ENCODE results near the gene PCSK6. TPM values are rescaled to one million over a fixed set of nuclear protein-coding genes. Genes with fewer than 3 reads are reported as not detected.

PCSK6 gene
- total RNA-seq, 1 experiment from 2014 or later = 10.6 TPM

GRCh38 chr15:101437618-101438481 lies 51.7 kb downstream of the PCSK6 start:
- ChIA-PET CTCF (no interaction called here), POLR2A (interaction anchor here (0.6 kb wide), 1 partner anchor 134 kb away, joined by 3 read pairs; no protein-coding TSS in a partner anchor)
- ATAC-seq (no peak), DNase-seq (ENCODE audit: low read depth, low spot score) (no peak)
- Histone ChIP-seq H3K27me3 (ENCODE audit: control insufficient read depth, insufficient read depth, low read length) (no peaks in the 10 kb centered on the region), H3K9me3 (ENCODE audit: control insufficient read depth, insufficient read depth, low read depth, low read length) (no peaks in the 10 kb centered on the region), H3K4me1 (ENCODE audit: control insufficient read depth, insufficient read depth, low read length) (peaks cover 9% of the 10 kb centered on the region), H3K36me3 (ENCODE audit: control insufficient read depth, insufficient read depth, low read length) (no peaks in the 10 kb centered on the region), H3K27ac (ENCODE audit: low read length) (no peak overlapping the region), H3K4me3 (ENCODE audit: low read depth in 2 of 2, low read length in 2 of 2) (no peak overlapping the region)
- intact Hi-C loops (cut with micrococcal nuclease; ENCODE audit: unreplicated experiment) = no loop called here
- TF ChIP-seq SIN3A (IDR thresholded peaks at IDR 0.05; ENCODE audit: borderline replicate concordance, insufficient read depth, low read depth, low read length) = no peak
- TF ChIP-seq TCF7L2 (IDR thresholded peaks at IDR 0.05; ENCODE audit: low read depth, low read length) = no peak
- no peak for TF ChIP-seq REST (IDR thresholded peaks at IDR 0.05; ENCODE audit: insufficient read depth in 1 of 2, low read depth in 2 of 2, low read length in 1 of 2)
- no peak for TF ChIP-seq CTCF (IDR thresholded peaks at IDR 0.05)
- no peak for TF ChIP-seq POLR2AphosphoS5 (IDR thresholded peaks at IDR 0.05; ENCODE audit: low read depth, low read length)
- in situ Hi-C loops (cut with HindIII; ENCODE audit: low pct_unique_long_range_greater_than_20kb, low sequenced_read_pairs) = no loop called here
- BruUV-seq (replicated peaks) = no TSS peak

- intact Hi-C loops (cut with micrococcal nuclease; ENCODE audit: unreplicated experiment) = no loop called here
- ChIA-PET POLR2A (no interaction called here), CTCF (no interaction called here)
- TF ChIP-seq SIN3A (IDR thresholded peaks at IDR 0.05; ENCODE audit: borderline replicate concordance, insufficient read depth, low read depth, low read length) = no peak
- no peak for TF ChIP-seq TCF7L2 (IDR thresholded peaks at IDR 0.05; ENCODE audit: low read depth, low read length)
- TF ChIP-seq POLR2AphosphoS5 (IDR thresholded peaks at IDR 0.05; ENCODE audit: low read depth, low read length) = no peak
- no peak for TF ChIP-seq REST (IDR thresholded peaks at IDR 0.05; ENCODE audit: insufficient read depth in 1 of 2, low read depth in 2 of 2, low read length in 1 of 2)
- no peak for TF ChIP-seq CTCF (IDR thresholded peaks at IDR 0.05)
- no peaks in the 10 kb centered on the region for H3K27me3 ChIP-seq (ENCODE audit: control insufficient read depth, insufficient read depth, low read length)
- no peaks in the 10 kb centered on the region for H3K36me3 ChIP-seq (ENCODE audit: control insufficient read depth, insufficient read depth, low read length)
- BruUV-seq (replicated peaks) = no TSS peak
- ATAC-seq = no peak
- no peak overlapping the region for H3K4me3 ChIP-seq (ENCODE audit: low read depth in 2 of 2, low read length in 2 of 2)
- in situ Hi-C loops (cut with HindIII; ENCODE audit: low pct_unique_long_range_greater_than_20kb, low sequenced_read_pairs) = no loop called here
- DNase-seq (ENCODE audit: low read depth, low spot score) = no peak
- H3K9me3 ChIP-seq (ENCODE audit: control insufficient read depth, insufficient read depth, low read depth, low read length) = no peaks in the 10 kb centered on the region
- peaks cover 9% of the 10 kb centered on the region for H3K4me1 ChIP-seq (ENCODE audit: control insufficient read depth, insufficient read depth, low read length)
- H3K27ac ChIP-seq (ENCODE audit: low read length) = no peak overlapping the region
Measured at GRCh38 chr15:101437209-101437608, 52.3 kb downstream of the PCSK6 start.

All from Panc1 (cell line).